Mesenchymal stem cell (in vitro differentiated cells and primary cell): ENCODE measurements around the gene TUBA3C.

Experiments
- DNase-seq: peaks from one replicate; pipeline ENCODE4 v3.0.0-alpha.2; 2013
- H2AFZ ChIP-seq: one replicate; pipeline ENCODE4 v1.6.1; 2013; ENCODE audit warnings: low read depth, mild to moderate bottlenecking, control low read depth, inconsistent platforms, low read length, moderate library complexity
- H2AK5ac ChIP-seq: 2 replicates; pipeline ENCODE4 v1.6.1; 2013; ENCODE audit warnings: low read length, moderate library complexity, mild to moderate bottlenecking, inconsistent platforms; ENCODE audit not compliant: severe bottlenecking
- H2BK120ac ChIP-seq: one replicate; pipeline ENCODE4 v1.6.1; 2013; ENCODE audit warnings: low read depth, mild to moderate bottlenecking, inconsistent platforms, low read length, moderate library complexity
- H2BK12ac ChIP-seq, 2 experiments: one replicate each; pipeline ENCODE4 v1.6.1; 2013; ENCODE audit warnings: inconsistent platforms in 2 of 2, low read length in 2 of 2, mild to moderate bottlenecking in 2 of 2, moderate library complexity in 2 of 2, control low read depth in 1 of 2
- H2BK15ac ChIP-seq: one replicate; pipeline ENCODE4 v1.6.1; 2013; ENCODE audit warnings: mild to moderate bottlenecking, low read depth, inconsistent platforms; ENCODE audit not compliant: poor library complexity, severe bottlenecking
- H2BK5ac ChIP-seq: 2 replicates; pipeline ENCODE4 v1.6.1; 2013; ENCODE audit warnings: low read depth, mild to moderate bottlenecking, low read length, control low read depth, inconsistent platforms; ENCODE audit not compliant: poor library complexity, severe bottlenecking
- H3K14ac ChIP-seq, 2 experiments: one replicate each; pipeline ENCODE4 v1.6.1; 2013; ENCODE audit warnings: inconsistent platforms in 2 of 2, low read length in 2 of 2, control low read depth in 1 of 2, mild to moderate bottlenecking in 1 of 2, moderate library complexity in 1 of 2
- H3K18ac ChIP-seq, 2 experiments: one replicate each; pipeline ENCODE4 v1.6.1; 2013; ENCODE audit warnings: inconsistent platforms in 2 of 2, low read length in 2 of 2, control low read depth in 1 of 2, low read depth in 1 of 2, mild to moderate bottlenecking in 1 of 2
- H3K23ac ChIP-seq, 2 experiments: one replicate each; pipeline ENCODE4 v1.6.1; 2013; ENCODE audit warnings: inconsistent platforms in 2 of 2, low read length in 2 of 2, mild to moderate bottlenecking in 2 of 2, moderate library complexity in 2 of 2, control low read depth in 1 of 2
- H3K27ac ChIP-seq: 2 replicates; pipeline ENCODE4 v1.5.1; 2013; ENCODE audit warnings: mild to moderate bottlenecking, moderate library complexity, low read length, control low read depth, inconsistent platforms; ENCODE audit not compliant: poor library complexity, severe bottlenecking
- H3K27me3 ChIP-seq, 2 experiments: 2 replicates each; pipeline versions ENCODE4 v1.6.1 to v1.7.0; 2013; ENCODE audit warnings: low read length in 2 of 2, mild to moderate bottlenecking in 2 of 2, moderate library complexity in 2 of 2, control low read depth in 1 of 2, inconsistent platforms in 1 of 2; ENCODE audit not compliant: control insufficient read depth in 1 of 2, insufficient read depth in 1 of 2
- H3K36me3 ChIP-seq, 2 experiments: 2 replicates each; pipeline versions ENCODE4 v1.6.1 to v1.7.0; 2013; ENCODE audit warnings: low read length in 2 of 2, control low read depth in 1 of 2, inconsistent platforms in 1 of 2, low read depth in 1 of 2, mild to moderate bottlenecking in 1 of 2; ENCODE audit not compliant: insufficient read depth in 2 of 2, control insufficient read depth in 1 of 2
- H3K4ac ChIP-seq, 2 experiments: one replicate each; pipeline ENCODE4 v1.6.1; 2013; ENCODE audit warnings: inconsistent platforms in 2 of 2, low read length in 2 of 2, mild to moderate bottlenecking in 2 of 2, moderate library complexity in 2 of 2, control low read depth in 1 of 2, low read depth in 1 of 2
- H3K4me1 ChIP-seq: 2 replicates; pipeline ENCODE4 v1.6.1; 2013; ENCODE audit warnings: low read depth, low read length, control low read depth; ENCODE audit not compliant: control insufficient read depth, insufficient read depth
- H3K4me2 ChIP-seq: 2 replicates; pipeline ENCODE4 v1.6.1; 2013; ENCODE audit warnings: low read length, mild to moderate bottlenecking, inconsistent platforms; ENCODE audit not compliant: poor library complexity, severe bottlenecking
- H3K4me3 ChIP-seq, 2 experiments: 2 replicates each; pipeline versions ENCODE4 v1.5.1 to v1.7.0; 2013; ENCODE audit warnings: low read length in 2 of 2, mild to moderate bottlenecking in 2 of 2, control low read depth in 1 of 2, low read depth in 1 of 2; ENCODE audit not compliant: insufficient read depth in 1 of 2
- H3K79me1 ChIP-seq: replicated peaks from 2 replicates; pipeline ENCODE4 v1.6.1; 2013; ENCODE audit warnings: mild to moderate bottlenecking, control low read depth, low read length, inconsistent platforms; ENCODE audit not compliant: poor library complexity, severe bottlenecking
- H3K9ac ChIP-seq: 2 replicates; pipeline ENCODE4 v1.7.0; 2013; ENCODE audit warnings: mild to moderate bottlenecking, low read length, moderate library complexity
- H3K9me3 ChIP-seq: 2 replicates; pipeline ENCODE4 v1.7.0; 2013; ENCODE audit warnings: mild to moderate bottlenecking, low read length; ENCODE audit not compliant: control insufficient read depth
- H4K8ac ChIP-seq: one replicate; pipeline ENCODE4 v1.6.1; 2013; ENCODE audit warnings: inconsistent platforms, mild to moderate bottlenecking, low read length, moderate library complexity
- H4K91ac ChIP-seq: one replicate; pipeline ENCODE4 v1.6.1; 2013; ENCODE audit warnings: mild to moderate bottlenecking, low read length, inconsistent platforms
- WGBS: methylation state at CpG from one replicate; pipeline ENCODE4 v1.1.7; 2013; ENCODE audit warnings: mixed read lengths; 5-methylcytosine and 5-hydroxymethylcytosine counted together

TUBA3C gene

DNA sequence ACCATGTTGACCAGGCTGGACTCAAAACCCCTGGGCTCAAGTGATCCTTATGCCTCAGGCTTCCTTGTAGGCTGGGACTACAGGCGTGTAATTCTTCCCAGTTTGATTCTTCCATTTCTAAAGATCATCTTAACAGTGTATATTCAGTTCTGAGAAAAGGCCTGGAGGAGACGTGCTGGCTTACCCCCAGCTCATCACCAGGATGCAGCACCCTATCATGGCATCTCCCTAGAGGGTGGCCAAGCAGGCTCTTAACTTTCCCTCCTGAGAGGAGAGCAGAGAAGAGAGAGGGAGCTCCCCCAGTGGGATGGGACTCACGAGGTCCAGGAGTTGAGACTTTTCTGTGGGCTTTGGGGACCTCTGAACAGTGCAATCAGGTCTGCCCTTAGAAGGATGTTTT lies 2.1 kb upstream of the TUBA3C start:
- no peaks in the 10 kb centered on the region for H3K9me3 ChIP-seq

DNA sequence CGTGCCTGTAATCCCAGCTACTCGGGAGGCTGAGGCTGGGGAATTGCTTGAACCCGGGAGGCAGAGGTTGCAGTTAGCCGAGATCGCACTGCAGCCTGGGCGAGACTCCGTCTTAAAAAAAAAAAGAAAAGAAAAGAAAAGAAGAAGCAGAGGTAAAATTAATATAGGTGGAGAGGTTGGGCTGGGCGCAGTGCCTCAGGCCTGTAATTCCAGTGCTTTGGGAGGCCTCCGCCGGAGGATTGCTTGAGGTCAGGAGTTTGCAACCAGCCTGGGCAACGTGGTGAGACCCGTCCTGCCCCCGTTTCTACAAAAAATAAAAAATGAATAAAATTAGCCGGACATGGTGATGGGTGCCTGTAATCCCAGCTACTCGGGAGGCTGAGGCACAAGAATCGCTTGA lies 912 bp upstream of the TUBA3C start:
- Histone ChIP-seq H3K18ac (no peak overlapping the region), H2BK5ac (no peak overlapping the region), H2AK5ac (no peak overlapping the region), H2AFZ (no peak overlapping the region), H2BK12ac (no peak overlapping the region), H3K9ac (no peak overlapping the region), H3K14ac (no peak overlapping the region), H3K36me3 (no peaks in the 10 kb centered on the region), H3K23ac (no peak overlapping the region), H3K4ac (no peak overlapping the region), H3K4me1 (no peaks in the 10 kb centered on the region), H3K27ac (no peak overlapping the region), H3K4me3 (no peak overlapping the region), H4K8ac (no peak overlapping the region), H3K4me2 (no peak overlapping the region), H4K91ac (no peak overlapping the region), H3K79me1 (no peaks in the 10 kb centered on the region), H3K9me3 (peaks cover 3% of the 10 kb centered on the region), H2BK120ac (no peak overlapping the region), H2BK15ac (no peak overlapping the region), H3K27me3 (no peaks in the 10 kb centered on the region)
- 85% methylated on average over 16 of the region's 16 CpGs for WGBS
- DNase-seq, result no peak

More for the DNA sequence above, 2.1 kb upstream of the TUBA3C start:
- Histone ChIP-seq H3K27ac (no peak overlapping the region), H4K91ac (no peak overlapping the region), H2BK15ac (no peak overlapping the region), H2BK12ac (no peak overlapping the region), H2BK120ac (no peak overlapping the region), H2AK5ac (no peak overlapping the region), H3K9ac (no peak overlapping the region), H3K36me3 (no peaks in the 10 kb centered on the region), H3K14ac (no peak overlapping the region), H3K4me1 (no peaks in the 10 kb centered on the region), H3K4ac (no peak overlapping the region), H3K4me2 (no peak overlapping the region), H2BK5ac (no peak overlapping the region), H3K79me1 (no peaks in the 10 kb centered on the region), H3K27me3 (no peaks in the 10 kb centered on the region), H3K18ac (no peak overlapping the region), H4K8ac (no peak overlapping the region), H3K23ac (no peak overlapping the region), H2AFZ (no peak overlapping the region), H3K4me3 (no peak overlapping the region)
- DNase-seq, result no peak
- WGBS, result 27% methylated on average over 3 of the region's 3 CpGs

DNA sequence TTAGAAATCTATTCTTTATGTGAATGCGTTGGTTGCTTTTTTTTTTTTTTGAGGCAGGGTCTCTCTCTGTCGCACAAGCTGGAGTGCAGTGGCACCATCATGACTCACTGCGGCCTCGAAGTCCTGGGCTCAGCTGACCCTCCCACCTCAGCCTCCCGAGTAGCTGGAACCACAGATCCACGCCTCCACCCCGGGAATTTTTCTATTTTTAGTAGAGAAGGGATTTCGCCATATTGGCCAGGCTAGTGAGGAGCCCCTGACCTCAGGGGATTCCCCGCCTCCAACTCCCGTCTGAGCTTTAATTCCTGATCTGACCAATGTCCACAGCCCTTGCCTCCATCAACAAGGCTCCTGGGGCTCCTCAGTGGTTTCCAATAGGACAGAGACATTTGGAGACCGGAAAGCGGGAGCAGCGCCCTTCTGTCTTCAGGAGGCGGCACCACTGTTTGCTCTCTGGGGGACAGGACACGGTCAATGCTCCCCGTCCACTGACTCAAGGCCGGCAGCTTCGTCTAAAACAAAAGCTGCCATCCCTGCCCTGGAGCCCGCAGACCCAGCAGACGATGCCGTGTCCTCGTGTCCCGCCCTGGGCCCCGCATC lies 503 bp downstream of the TUBA3C start:
- Histone ChIP-seq H3K9me3 (peaks cover 5% of the 10 kb centered on the region), H3K14ac (no peak overlapping the region), H3K27ac (no peak overlapping the region), H3K18ac (no peak overlapping the region), H3K23ac (no peak overlapping the region), H3K27me3 (no peaks in the 10 kb centered on the region), H2BK12ac (no peak overlapping the region), H3K4ac (no peak overlapping the region), H2BK15ac (no peak overlapping the region), H3K9ac (no peak overlapping the region), H2AK5ac (no peak overlapping the region), H3K79me1 (no peaks in the 10 kb centered on the region), H2BK5ac (no peak overlapping the region), H3K4me3 (no peak overlapping the region), H2AFZ (no peak overlapping the region), H3K4me1 (no peaks in the 10 kb centered on the region), H3K36me3 (no peaks in the 10 kb centered on the region), H4K8ac (no peak overlapping the region), H4K91ac (no peak overlapping the region), H3K4me2 (no peak overlapping the region), H2BK120ac (no peak overlapping the region)
- 87% methylated on average over 21 of the region's 24 CpGs for WGBS
- no peak for DNase-seq

DNA sequence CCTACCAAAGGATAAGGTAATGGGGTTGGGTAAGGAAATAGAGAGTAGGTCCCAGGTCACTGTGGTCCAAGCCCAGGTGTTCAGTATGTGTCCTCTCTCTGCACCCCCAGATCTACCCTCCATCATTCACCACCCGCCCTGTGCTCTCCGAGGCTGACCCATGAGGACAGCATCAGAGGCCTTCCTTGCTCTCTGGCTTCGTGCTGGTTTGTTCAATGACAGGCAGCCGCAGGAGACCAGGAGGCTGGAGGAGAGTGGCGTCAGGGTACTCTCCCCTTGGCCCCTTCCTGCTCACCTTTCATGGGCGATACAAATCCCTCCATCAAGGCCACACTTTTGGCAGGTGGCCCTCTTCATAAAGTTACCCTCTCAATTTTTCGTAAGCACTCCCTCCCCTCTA lies 1.7 kb downstream of the TUBA3C start:
- H3K9me3 ChIP-seq, result peaks cover 5% of the 10 kb centered on the region
- H4K8ac ChIP-seq, result no peak overlapping the region
- H3K18ac ChIP-seq, result no peak overlapping the region
- H3K4ac ChIP-seq, result no peak overlapping the region
- H2BK12ac ChIP-seq, result no peak overlapping the region
- no peak overlapping the region for H4K91ac ChIP-seq
- H3K4me3 ChIP-seq, result no peak overlapping the region
- no peak overlapping the region for H2BK5ac ChIP-seq
- DNase-seq, result no peak
- H2BK120ac ChIP-seq, result no peak overlapping the region
- H2BK15ac ChIP-seq, result no peak overlapping the region
- no peak overlapping the region for H3K14ac ChIP-seq
- H2AK5ac ChIP-seq, result no peak overlapping the region
- H2AFZ ChIP-seq, result no peak overlapping the region
- no peak overlapping the region for H3K23ac ChIP-seq
- H3K4me1 ChIP-seq, result no peaks in the 10 kb centered on the region
- H3K4me2 ChIP-seq, result no peak overlapping the region
- H3K27me3 ChIP-seq, result no peaks in the 10 kb centered on the region
- no peaks in the 10 kb centered on the region for H3K36me3 ChIP-seq
- H3K79me1 ChIP-seq, result no peaks in the 10 kb centered on the region
- H3K9ac ChIP-seq, result no peak overlapping the region
- WGBS, result 77% methylated on average over 7 of the region's 7 CpGs
- no peak overlapping the region for H3K27ac ChIP-seq
